ENCODE measurements around the gene DUOX2.
A peak's percentile ranks its signal among the peaks of the same experiment; 100 is the strongest.
"Not testable (repeated sequence)": the region's sequence is repeated elsewhere in the genome, so short reads cannot be mapped to it uniquely, and the experiment has no call there.

Gene DUOX2

GRCh38 chr15:45140557-45141250, 26.7 kb upstream of the DUOX2 start:
- in situ Hi-C loops (cut with MboI; ENCODE audit: low pct_unique_long_range_greater_than_20kb, low sequenced_read_pairs, unreplicated experiment): no loop called here

GRCh38 chr15:45139770-45140169, 25.8 kb upstream of the DUOX2 start:
- no peak for DNase-seq (ENCODE audit: low spot score)
- in situ Hi-C loops (cut with MboI; ENCODE audit: low pct_unique_long_range_greater_than_20kb, low sequenced_read_pairs, unreplicated experiment): no loop called here
- TF ChIP-seq CTCF (IDR thresholded peaks at IDR 0.05; ENCODE audit: extremely low read depth, insufficient read depth, missing control alignments): no peak

More at GRCh38 chr15:45140557-45141250, 26.7 kb upstream of the DUOX2 start:
- TF ChIP-seq CTCF (IDR thresholded peaks at IDR 0.05; ENCODE audit: extremely low read depth, insufficient read depth, missing control alignments): no peak
- no peak for DNase-seq (ENCODE audit: low spot score)

- DNase-seq (ENCODE audit: low spot score): no peak
- in situ Hi-C loops (cut with MboI; ENCODE audit: low pct_unique_long_range_greater_than_20kb, low sequenced_read_pairs, unreplicated experiment): no loop called here
- TF ChIP-seq CTCF (IDR thresholded peaks at IDR 0.05; ENCODE audit: extremely low read depth, insufficient read depth, missing control alignments): no peak
Measured at GRCh38 chr15:45138814-45139765, 25.1 kb upstream of the DUOX2 start.

- DNase-seq (ENCODE audit: low spot score): no peak
- in situ Hi-C loops (cut with MboI; ENCODE audit: low pct_unique_long_range_greater_than_20kb, low sequenced_read_pairs, unreplicated experiment): no loop called here
- TF ChIP-seq CTCF (IDR thresholded peaks at IDR 0.05; ENCODE audit: extremely low read depth, insufficient read depth, missing control alignments): no peak
Measured at GRCh38 chr15:45137703-45138102, 23.7 kb upstream of the DUOX2 start.

GRCh38 chr15:45136378-45136764, 22.4 kb upstream of the DUOX2 start:
- peak; percentile 45 for TF ChIP-seq CTCF (IDR thresholded peaks at IDR 0.05; ENCODE audit: extremely low read depth, insufficient read depth, missing control alignments)
- no peak for DNase-seq (ENCODE audit: low spot score)
- in situ Hi-C loops (cut with MboI; ENCODE audit: low pct_unique_long_range_greater_than_20kb, low sequenced_read_pairs, unreplicated experiment): no loop called here

- in situ Hi-C loops (cut with MboI; ENCODE audit: low pct_unique_long_range_greater_than_20kb, low sequenced_read_pairs, unreplicated experiment): not testable (repeated sequence)
Measured at GRCh38 chr15:45135705-45136377, 21.9 kb upstream of the DUOX2 start.

More at GRCh38 chr15:45135705-45136377, 21.9 kb upstream of the DUOX2 start:
- not testable (repeated sequence) for DNase-seq (ENCODE audit: low spot score)

Measured in GM13977 (cell line).